H9 (cell line): Measurements from ENCODE around the gene NKX3-2. TPM values are rescaled to one million over a fixed set of nuclear protein-coding genes. Genes with fewer than 3 reads are reported as not detected.

Experiments used
- DNase-seq: peaks from one replicate; pipeline ENCODE4 v3.0.0-alpha.2; 2017
- H2AFZ ChIP-seq: one replicate; pipeline ENCODE4 v1.6.1; 2013; ENCODE audit warnings: mild to moderate bottlenecking, low read length, control low read depth, moderate library complexity
- H2AK5ac ChIP-seq: 2 replicates; pipeline ENCODE4 v1.6.1; 2013; ENCODE audit warnings: low read length, control low read depth, mixed read lengths; ENCODE audit not compliant: insufficient read length
- H2BK120ac ChIP-seq: one replicate; pipeline ENCODE4 v1.6.1; 2013; ENCODE audit warnings: low read depth, mild to moderate bottlenecking, low read length, control low read depth, inconsistent platforms; ENCODE audit not compliant: poor library complexity, severe bottlenecking
- H2BK12ac ChIP-seq: 2 replicates; pipeline ENCODE4 v1.6.1; 2013; ENCODE audit warnings: low read length, control low read depth, mixed read lengths, low read depth; ENCODE audit not compliant: insufficient read length
- H2BK15ac ChIP-seq: 2 replicates; pipeline ENCODE4 v1.6.1; 2013; ENCODE audit warnings: low read depth, low read length, control low read depth
- H2BK20ac ChIP-seq: one replicate; pipeline ENCODE4 v1.6.1; 2013; ENCODE audit warnings: low read depth, mild to moderate bottlenecking, low read length, control low read depth, inconsistent platforms; ENCODE audit not compliant: poor library complexity, severe bottlenecking
- H2BK5ac ChIP-seq: 2 replicates; pipeline ENCODE4 v1.6.1; 2013; ENCODE audit warnings: low read length, control low read depth, mixed read lengths; ENCODE audit not compliant: insufficient read length
- H3K14ac ChIP-seq: 2 replicates; pipeline ENCODE4 v1.6.1; 2013; ENCODE audit warnings: low read length, control low read depth; ENCODE audit not compliant: insufficient read depth
- H3K18ac ChIP-seq: 2 replicates; pipeline ENCODE4 v1.6.1; 2013; ENCODE audit warnings: low read depth, mild to moderate bottlenecking, mixed read lengths, low read length, control low read depth; ENCODE audit not compliant: insufficient read length
- H3K23ac ChIP-seq: 2 replicates; pipeline ENCODE4 v1.6.1; 2013; ENCODE audit warnings: low read length, control low read depth, mixed read lengths, low read depth; ENCODE audit not compliant: insufficient read length
- H3K23me2 ChIP-seq: 2 replicates; pipeline ENCODE4 v1.6.1; 2013; ENCODE audit warnings: low read depth, mild to moderate bottlenecking, mixed read lengths, low read length, control low read depth; ENCODE audit not compliant: insufficient read length, poor library complexity, severe bottlenecking
- H3K27ac ChIP-seq: 2 replicates; pipeline ENCODE4 v1.5.1; 2013; ENCODE audit warnings: low read length, control low read depth, mixed read lengths, low read depth; ENCODE audit not compliant: insufficient read length
- H3K27me3 ChIP-seq: 2 replicates; pipeline ENCODE4 v1.6.1; 2013; ENCODE audit warnings: low read length, control low read depth, inconsistent platforms; ENCODE audit not compliant: insufficient read depth
- H3K4ac ChIP-seq: 2 replicates; pipeline ENCODE4 v1.6.1; 2013; ENCODE audit warnings: low read depth, mild to moderate bottlenecking, control low read depth, inconsistent platforms, low read length, moderate library complexity
- H3K4me1 ChIP-seq: 2 replicates; pipeline ENCODE4 v1.6.1; 2013; ENCODE audit warnings: low read length, control low read depth, inconsistent platforms; ENCODE audit not compliant: insufficient read depth
- H3K4me2 ChIP-seq: 2 replicates; pipeline ENCODE4 v1.6.1; 2013; ENCODE audit warnings: low read length, control low read depth, mixed read lengths; ENCODE audit not compliant: insufficient read length, insufficient read depth
- H3K56ac ChIP-seq: 2 replicates; pipeline ENCODE4 v1.6.1; 2013; ENCODE audit warnings: low read depth, mild to moderate bottlenecking, mixed read lengths, low read length, control low read depth; ENCODE audit not compliant: insufficient read length
- H3K79me1 ChIP-seq: 2 replicates; pipeline ENCODE4 v1.6.1; 2013; ENCODE audit warnings: low read depth, mild to moderate bottlenecking, moderate library complexity, low read length, control low read depth, inconsistent platforms; ENCODE audit not compliant: insufficient read depth, poor library complexity, severe bottlenecking
- H3K79me2 ChIP-seq: 2 replicates; pipeline ENCODE4 v1.6.1; 2013; ENCODE audit warnings: low read length, control low read depth, inconsistent platforms; ENCODE audit not compliant: insufficient read depth
- H3K9ac ChIP-seq: 2 replicates; pipeline ENCODE4 v1.6.1; 2013; ENCODE audit warnings: low read length, control low read depth, mixed read lengths; ENCODE audit not compliant: insufficient read length; ENCODE audit errors: extremely low read depth
- H3K9me3 ChIP-seq: one replicate; pipeline ENCODE4 v1.6.1; 2013; ENCODE audit warnings: low read depth, low read length, inconsistent platforms; ENCODE audit not compliant: control insufficient read depth
- H3T11ph ChIP-seq: one replicate; pipeline ENCODE4 v1.6.1; 2013; ENCODE audit warnings: mild to moderate bottlenecking, low read length, control low read depth, inconsistent platforms
- H4K20me1 ChIP-seq: one replicate; pipeline ENCODE4 v1.6.1; 2013; ENCODE audit not compliant: control insufficient read depth, insufficient read length, insufficient read depth
- H4K5ac ChIP-seq: 2 replicates; pipeline ENCODE4 v1.6.1; 2013; ENCODE audit warnings: low read depth, mild to moderate bottlenecking, mixed read lengths, low read length, control low read depth; ENCODE audit not compliant: insufficient read length
- H4K8ac ChIP-seq: replicated peaks from 2 replicates; pipeline ENCODE4 v1.6.1; 2013; ENCODE audit warnings: low read length, control low read depth, mixed read lengths, low read depth; ENCODE audit not compliant: insufficient read length
- H4K91ac ChIP-seq: 2 replicates; pipeline ENCODE4 v1.6.1; 2013; ENCODE audit warnings: low read depth, mild to moderate bottlenecking, moderate library complexity, mixed read lengths, low read length, control low read depth; ENCODE audit not compliant: insufficient read length
- H3K27ac Mint-ChIP-seq, 3 experiments: 2 replicates in 2 of 3; 3 replicates in 1 of 3; pipeline ENCODE4 v1.8.0; 2020 to 2021; ENCODE audit warnings: mixed read lengths in 3 of 3, mild to moderate bottlenecking in 1 of 3, moderate library complexity in 1 of 3
- H3K27me3 Mint-ChIP-seq: 2 replicates; pipeline ENCODE4 v1.8.0; 2021; ENCODE audit warnings: low read depth, mild to moderate bottlenecking, moderate library complexity, mixed read lengths
- H3K36me3 Mint-ChIP-seq, 3 experiments: 2 replicates in 2 of 3; 3 replicates in 1 of 3; pipeline ENCODE4 v1.8.0; 2020 to 2021; ENCODE audit warnings: low read depth in 3 of 3, mixed read lengths in 3 of 3; ENCODE audit not compliant: insufficient read depth in 1 of 3
- H3K4me1 Mint-ChIP-seq, 2 experiments: 2 replicates each; pipeline ENCODE4 v1.8.0; 2020; ENCODE audit warnings: mixed read lengths in 2 of 2
- H3K4me3 Mint-ChIP-seq, 2 experiments: 2 replicates in 1 of 2; 3 replicates in 1 of 2; pipeline ENCODE4 v1.8.0; 2020 to 2021; ENCODE audit warnings: mild to moderate bottlenecking in 2 of 2, mixed read lengths in 2 of 2, moderate library complexity in 1 of 2
- H3K9me3 Mint-ChIP-seq, 2 experiments: 2 replicates in 1 of 2; 3 replicates in 1 of 2; pipeline ENCODE4 v1.8.0; 2020; ENCODE audit warnings: mild to moderate bottlenecking in 2 of 2, mixed read lengths in 2 of 2, moderate library complexity in 1 of 2
- WGBS: extraction: QIAGEN DNeasy Blood & Tissue Kit; methylation state at CpG from one replicate; pipeline ENCODE4 v1.1.7; 2013; ENCODE audit warnings: missing lambda C conversion rate, low lambda C conversion rate, mixed read lengths; ENCODE audit not compliant: insufficient read length; ENCODE audit errors: extremely low coverage; 5-methylcytosine and 5-hydroxymethylcytosine counted together
- total RNA-seq: library from RNA; stranded (reverse); gene quantifications from 2 replicates; pipeline ENCODE4 v1.2.1, GENCODE V29; 2021
- TF ChIP-seq, protein P1 (sequence below): fragments of 200-600 bp; sonication (generic); conservative IDR thresholded peaks from 3 replicates; pipeline ENCODE4 v1.8.0; 2021; ENCODE audit warnings: antibody characterized with exemption, mild to moderate bottlenecking

Gene NKX3-2
- total RNA-seq, 1 experiment from 2014 or later = 1.9 TPM

GRCh38 chr4:13537832-13538177, 6.5 kb downstream of the NKX3-2 start:
- Histone ChIP-seq H2BK20ac (no peak overlapping the region), H2AK5ac (no peak overlapping the region), H3K9ac (no peak overlapping the region), H3K27ac (no peak overlapping the region), H3K79me2 (no peaks in the 10 kb centered on the region), H4K5ac (no peak overlapping the region), H3K27me3 (peaks cover 99% of the 10 kb centered on the region), H4K20me1 (peaks cover 2% of the 10 kb centered on the region), H3K18ac (no peak overlapping the region), H3K14ac (no peak overlapping the region), H2BK15ac (no peak overlapping the region), H3K56ac (no peak overlapping the region), H2BK120ac (no peak overlapping the region), H2BK12ac (no peak overlapping the region), H3T11ph (no peak overlapping the region), H3K23ac (no peak overlapping the region), H3K4me1 (peaks cover 4% of the 10 kb centered on the region), H4K8ac (no peak overlapping the region), H3K23me2 (peaks cover 5% of the 10 kb centered on the region), H3K9me3 (no peaks in the 10 kb centered on the region), H2AFZ (no peak overlapping the region), H3K79me1 (no peaks in the 10 kb centered on the region), H3K4ac (no peak overlapping the region), H4K91ac (no peak overlapping the region), H2BK5ac (no peak overlapping the region), H3K4me2 (no peak overlapping the region)
- Mint-ChIP-seq H3K4me1 (peaks cover 32 to 49% of the 10 kb centered on the region in 2 experiments), H3K9me3 (peaks cover 3 to 5% of the 10 kb centered on the region in 2 experiments), H3K4me3 (no peak overlapping the region), H3K27me3 (peaks cover 100% of the 10 kb centered on the region), H3K27ac (no peak overlapping the region), H3K36me3 (no peaks in the 10 kb centered on the region)
- TF ChIP-seq, protein P1, sequence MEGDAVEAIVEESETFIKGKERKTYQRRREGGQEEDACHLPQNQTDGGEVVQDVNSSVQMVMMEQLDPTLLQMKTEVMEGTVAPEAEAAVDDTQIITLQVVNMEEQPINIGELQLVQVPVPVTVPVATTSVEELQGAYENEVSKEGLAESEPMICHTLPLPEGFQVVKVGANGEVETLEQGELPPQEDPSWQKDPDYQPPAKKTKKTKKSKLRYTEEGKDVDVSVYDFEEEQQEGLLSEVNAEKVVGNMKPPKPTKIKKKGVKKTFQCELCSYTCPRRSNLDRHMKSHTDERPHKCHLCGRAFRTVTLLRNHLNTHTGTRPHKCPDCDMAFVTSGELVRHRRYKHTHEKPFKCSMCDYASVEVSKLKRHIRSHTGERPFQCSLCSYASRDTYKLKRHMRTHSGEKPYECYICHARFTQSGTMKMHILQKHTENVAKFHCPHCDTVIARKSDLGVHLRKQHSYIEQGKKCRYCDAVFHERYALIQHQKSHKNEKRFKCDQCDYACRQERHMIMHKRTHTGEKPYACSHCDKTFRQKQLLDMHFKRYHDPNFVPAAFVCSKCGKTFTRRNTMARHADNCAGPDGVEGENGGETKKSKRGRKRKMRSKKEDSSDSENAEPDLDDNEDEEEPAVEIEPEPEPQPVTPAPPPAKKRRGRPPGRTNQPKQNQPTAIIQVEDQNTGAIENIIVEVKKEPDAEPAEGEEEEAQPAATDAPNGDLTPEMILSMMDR = no peak
- DNase-seq = no peak
- WGBS = no CpG with 5 or more reads among the region's 10 CpGs
